GM13977 (cell line): ENCODE measurements around the gene ZBTB7C.

ENCODE experiments used
- DNase-seq: peaks from one replicate; pipeline ENCODE4 v3.0.0; 2012; ENCODE audit warnings: low spot score
- CTCF ChIP-seq: IDR thresholded peaks from 2 replicates; pipeline ENCODE4 v1.5.1; 2012; ENCODE audit warnings: mild to moderate bottlenecking, control low read depth; ENCODE audit not compliant: insufficient read depth; ENCODE audit errors: extremely low read depth, missing control alignments
- in situ Hi-C: fragments of 300-500 bp; cut with MboI; formaldehyde crosslinking; loops from one replicate; pipeline ENCODE4 v1.12.0; 2022; ENCODE audit warnings: low sequenced_read_pairs, low pct_unique_long_range_greater_than_20kb, mixed read lengths, inconsistent platforms; ENCODE audit not compliant: unreplicated experiment

The ZBTB7C gene

GRCh38 chr18:48090702-48091101 is 318.5 kb downstream of the ZBTB7C start:
- DNase-seq = no peak
- in situ Hi-C loops = no loop called here
- no peak for TF ChIP-seq CTCF

- TF ChIP-seq CTCF = no peak
- in situ Hi-C loops = no loop called here
- DNase-seq = no peak
These were observed 319.2 kb downstream of the ZBTB7C start for GRCh38 chr18:48090021-48090420.

GRCh38 chr18:48085781-48086487 is 323.2 kb downstream of the ZBTB7C start:
- in situ Hi-C loops = no loop called here
- DNase-seq = no peak

GRCh38 chr18:48084858-48085257 is 324.3 kb downstream of the ZBTB7C start:
- DNase-seq = no peak
- TF ChIP-seq CTCF = no peak
- in situ Hi-C loops = no loop called here

More at GRCh38 chr18:48085781-48086487, 323.2 kb downstream of the ZBTB7C start:
- TF ChIP-seq CTCF = no peak

- in situ Hi-C loops = no loop called here
- no peak for DNase-seq
These were observed 325.0 kb downstream of the ZBTB7C start for GRCh38 chr18:48084041-48084757.

GRCh38 chr18:48080546-48080945 is 328.6 kb downstream of the ZBTB7C start:
- TF ChIP-seq CTCF = no peak
- no peak for DNase-seq
- in situ Hi-C loops = no loop called here

More at GRCh38 chr18:48084041-48084757, 325.0 kb downstream of the ZBTB7C start:
- TF ChIP-seq CTCF = no peak
